IMR-90 (cell line): ENCODE data around the gene ACAD9.

Experiments
- CTCF ChIP-seq: conservative IDR thresholded peaks from 2 replicates; pipeline ENCODE4 v1.5.1; 2012; ENCODE audit warnings: mild to moderate bottlenecking, low read depth, low read length, improper control_type of control experiment
- RAD21 ChIP-seq: IDR thresholded peaks from 2 replicates; pipeline ENCODE4 v1.6.1; 2012; ENCODE audit warnings: low read length, improper control_type of control experiment
- RFX5 ChIP-seq: IDR thresholded peaks from 2 replicates; pipeline ENCODE4 v1.8.0; 2012; ENCODE audit warnings: low read depth, mild to moderate bottlenecking, low read length, moderate library complexity

GRCh38 chr3:128906031-128906803 is 26.8 kb downstream of the ACAD9 start:
- TF ChIP-seq CTCF (no peak), RAD21 (no peak), RFX5 (no peak)
